ENCODE measurements around the gene IQCM.
A peak's percentile ranks its signal among the peaks of the same experiment; 100 is the strongest.

IQCM gene

GRCh38 chr4:149684516-149684915 is 131.1 kb downstream of the IQCM start:
- H3K27ac Mint-ChIP-seq, result no peak overlapping the region
- no peaks in the 10 kb centered on the region for H3K36me3 Mint-ChIP-seq (ENCODE audit: low read depth)
- H3K4me3 Mint-ChIP-seq, result no peak overlapping the region
- no peaks in the 10 kb centered on the region for H3K4me1 Mint-ChIP-seq
- no peak for TF ChIP-seq CTCF (IDR thresholded peaks at IDR 0.05; ENCODE audit: unreplicated experiment in 3 of 3)
- peaks cover 5% of the 10 kb centered on the region for H3K9me3 Mint-ChIP-seq
- H3K27me3 Mint-ChIP-seq (ENCODE audit: low read depth), result no peaks in the 10 kb centered on the region

GRCh38 chr4:149676076-149676475 is 139.6 kb downstream of the IQCM start:
- Mint-ChIP-seq H3K27me3 (ENCODE audit: low read depth) (peaks cover 6% of the 10 kb centered on the region), H3K27ac (no peak overlapping the region), H3K36me3 (ENCODE audit: low read depth) (no peaks in the 10 kb centered on the region), H3K9me3 (peaks cover 17% of the 10 kb centered on the region), H3K4me3 (no peak overlapping the region), H3K4me1 (no peaks in the 10 kb centered on the region)
- no peak for TF ChIP-seq CTCF (IDR thresholded peaks at IDR 0.05; ENCODE audit: unreplicated experiment in 3 of 3)

- TF ChIP-seq CTCF (IDR thresholded peaks at IDR 0.05; ENCODE audit: unreplicated experiment in 3 of 3), result peak in 1 of 3 experiments; percentile 21
- Mint-ChIP-seq H3K27me3 (ENCODE audit: low read depth) (no peaks in the 10 kb centered on the region), H3K36me3 (ENCODE audit: low read depth) (no peaks in the 10 kb centered on the region), H3K4me3 (no peak overlapping the region), H3K4me1 (no peaks in the 10 kb centered on the region), H3K27ac (no peak overlapping the region), H3K9me3 (no peaks in the 10 kb centered on the region)
Observed at GRCh38 chr4:149645790-149646189, 169.9 kb downstream of the IQCM start.

- TF ChIP-seq CTCF (IDR thresholded peaks at IDR 0.05; ENCODE audit: unreplicated experiment in 3 of 3), result no peak
- Mint-ChIP-seq H3K27ac (no peak overlapping the region), H3K36me3 (ENCODE audit: low read depth) (no peaks in the 10 kb centered on the region), H3K27me3 (ENCODE audit: low read depth) (no peaks in the 10 kb centered on the region), H3K9me3 (no peaks in the 10 kb centered on the region), H3K4me1 (no peaks in the 10 kb centered on the region), H3K4me3 (no peak overlapping the region)
Observed at GRCh38 chr4:149638073-149638472, 177.6 kb downstream of the IQCM start.

GRCh38 chr4:149634368-149634767 is 181.3 kb downstream of the IQCM start:
- Mint-ChIP-seq H3K4me1 (no peaks in the 10 kb centered on the region), H3K4me3 (no peak overlapping the region), H3K36me3 (ENCODE audit: low read depth) (no peaks in the 10 kb centered on the region), H3K27ac (no peak overlapping the region), H3K9me3 (no peaks in the 10 kb centered on the region), H3K27me3 (ENCODE audit: low read depth) (no peaks in the 10 kb centered on the region)
- TF ChIP-seq CTCF (IDR thresholded peaks at IDR 0.05; ENCODE audit: unreplicated experiment in 3 of 3), result no peak

GRCh38 chr4:149631629-149632028 is 184.0 kb downstream of the IQCM start:
- Mint-ChIP-seq H3K27ac (no peak overlapping the region), H3K27me3 (ENCODE audit: low read depth) (no peaks in the 10 kb centered on the region), H3K9me3 (peaks cover 2% of the 10 kb centered on the region), H3K4me3 (no peak overlapping the region), H3K4me1 (no peaks in the 10 kb centered on the region), H3K36me3 (ENCODE audit: low read depth) (no peaks in the 10 kb centered on the region)
- no peak for TF ChIP-seq CTCF (IDR thresholded peaks at IDR 0.05; ENCODE audit: unreplicated experiment in 3 of 3)

Data from nephron (organoid).